Psoas muscle (tissue), 8 donors: ENCODE measurements around the gene PYGO2. TPM values are rescaled to one million over a fixed set of nuclear protein-coding genes. Genes with fewer than 3 reads are reported as not detected.
A peak's percentile ranks its signal among the peaks of the same experiment; 100 is the strongest.

ENCODE experiments used
- ATAC-seq, 4 donors: fragments of 200-7000 bp; cut with Tn5 transposase; one replicate each; pipeline ENCODE4 v1.9.1; 2020; ENCODE audit warnings: moderate library complexity in 3 of 4, mild to moderate bottlenecking in 2 of 4
- DNase-seq, 2 donors: peaks; one replicate each; pipeline ENCODE4 v3.0.0-alpha.2; 2020
- H3K27ac ChIP-seq: fragments of 200-600 bp; one replicate; pipeline ENCODE4 v1.8.0; 2022
- H3K27me3 ChIP-seq, 3 donors: fragments of 200-600 bp in 1 of 3; one replicate each; pipeline versions ENCODE4 v1.6.1 to v1.8.0; 2013 to 2022; ENCODE audit warnings: low read length in 2 of 3, mild to moderate bottlenecking in 2 of 3, moderate library complexity in 1 of 3; ENCODE audit not compliant: insufficient read depth in 3 of 3
- H3K36me3 ChIP-seq, 2 donors: fragments of 200-600 bp in 1 of 2; one replicate each; pipeline versions ENCODE4 v1.6.1 to v1.8.0; 2013 to 2022; ENCODE audit warnings: low read depth in 1 of 2, mild to moderate bottlenecking in 1 of 2, moderate library complexity in 1 of 2; ENCODE audit not compliant: insufficient read depth in 1 of 2
- H3K4me1 ChIP-seq: fragments of 200-600 bp; one replicate; pipeline ENCODE4 v1.8.0; 2022
- H3K4me3 ChIP-seq: fragments of 200-600 bp; one replicate; pipeline ENCODE4 v1.8.0; 2022; ENCODE audit warnings: mild to moderate bottlenecking
- H3K9me3 ChIP-seq: fragments of 200-600 bp; one replicate; pipeline ENCODE4 v1.8.0; 2022
- CTCF ChIP-seq: fragments of 200-600 bp; IDR thresholded peaks from one replicate; pipeline ENCODE4 v1.8.0; 2022; ENCODE audit warnings: antibody characterized with exemption
- WGBS, 3 donors: extraction: QIAGEN DNeasy Blood & Tissue Kit; methylation state at CpG; one replicate each; pipeline versions ENCODE4 v1.1.6 to v1.1.7; 2013; 5-methylcytosine and 5-hydroxymethylcytosine counted together
- intact Hi-C, 2 donors: fragments of 100-400 bp; cut with DNase I; formaldehyde crosslinking; loops; one replicate each; pipeline versions ENCODE4 v1.11.0 to v1.14.2; 2022
- long read RNA-seq, 2 donors: library from polyadenylated mRNA; unstranded; transcript quantifications; one replicate each; pipeline ENCODE4 v2.0.0, GENCODE V29; 2021
- polyA plus RNA-seq, 3 donors: library from polyadenylated mRNA; stranded (reverse); fragments of 200-250 nt; gene quantifications; one replicate each; pipeline ENCODE4 v1.2.3, GENCODE V29; 2013
- total RNA-seq, 4 donors: library from RNA; stranded (reverse); fragmentation: NEBNext Ultra II Directional in 2 of 4; extraction: Animal tissue kit (Norgen Biotek cat#: 25700) in 2 of 4; gene quantifications; one replicate each; pipeline versions ENCODE4 v1.2.1 to v1.2.4, GENCODE V29; 2021 to 2023
- donor health status: healthy with polysubstance abuse.
- donor health status: DM: no; HTN: no; CAD: no; lungs with moderate emphysema.
- donor health status: Bipolar disorder and iron deficiency.
- donor health status: healthy.
- donor health status: DM: yes; HTN: yes; CAD: no.
- donor health status: DM: no; HTN: no; CAD: no.
- donor health status: DM: no; HTN: no; CAD: no.
- donor health status: DM: yes; HTN: yes; CAD: no.

The PYGO2 gene
- total RNA-seq (10 to 100 TPM; 14.5 to 23.0 (median 17.4) TPM), polyA plus RNA-seq (10 to 100 TPM; 13.1 to 24.0 (median 14.5) TPM)
- long read RNA-seq, donor 1, transcript PYGO2-202 (3 exons, 3,146 nt): major isoform, 9 of 17 reads
- long read RNA-seq, donor 1, partial matches to known transcripts: 0 of 17 reads
- long read RNA-seq, donor 1, other reads (novel, unspliced or antisense): 8 of 17 reads
- long read RNA-seq, donor 2, transcript PYGO2-202 (3 exons, 3,146 nt): major isoform, 25 of 46 reads
- long read RNA-seq, donor 2, partial matches to known transcripts: 0 of 46 reads
- long read RNA-seq, donor 2, other reads (novel, unspliced or antisense): 21 of 46 reads

DNA sequence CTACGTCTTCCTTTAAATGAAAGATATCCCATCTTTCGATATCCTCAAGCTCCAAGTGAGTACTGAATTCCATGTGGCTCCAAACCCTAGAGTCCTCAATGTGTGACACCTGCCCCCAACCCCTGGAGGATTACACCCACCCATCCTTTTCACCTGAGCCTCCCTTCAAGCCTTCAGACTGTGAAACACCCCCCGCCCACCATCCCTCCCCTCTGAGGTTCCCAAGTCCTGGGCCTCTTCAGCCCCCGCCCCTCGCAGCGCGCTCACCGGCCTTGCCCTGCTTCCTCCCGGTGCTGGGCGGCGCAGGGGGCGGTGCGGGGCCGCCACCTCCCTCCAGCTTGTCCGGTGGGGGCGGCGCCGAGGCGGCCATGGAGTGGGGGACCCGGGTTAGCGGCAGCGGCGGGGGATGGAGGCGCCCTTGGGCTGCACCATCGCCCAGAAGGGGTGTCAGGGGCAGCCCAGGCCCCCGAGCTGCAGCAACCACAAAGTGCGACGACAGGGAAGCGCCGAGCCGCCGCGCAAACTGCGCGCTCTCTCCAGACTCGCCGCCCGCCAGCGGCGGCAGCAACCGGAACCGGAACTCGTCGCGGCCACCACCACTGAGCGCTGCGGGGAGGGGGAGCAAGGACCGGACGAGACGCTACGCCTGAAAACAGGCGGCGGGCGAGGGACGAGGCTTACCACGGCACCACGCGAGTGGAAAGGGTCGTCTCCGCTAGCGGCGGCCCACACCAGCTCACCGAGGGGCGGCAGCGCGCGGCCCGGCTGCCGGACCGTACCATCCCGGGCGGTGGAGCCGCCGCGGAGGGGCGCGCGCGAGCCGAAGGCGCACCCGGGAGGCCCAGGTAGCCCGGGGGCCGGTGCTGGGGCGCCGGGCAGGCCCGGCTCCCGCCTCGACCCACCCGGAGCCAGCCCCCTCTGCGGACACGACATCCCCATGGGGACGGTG, at the start of gene PYGO2:
PYGO2 (minus strand) TSS at position 576 of the 949 bp plus-strand sequence; CDS start at position 370, 206 bp downstream.
- Histone ChIP-seq H3K36me3 (peaks cover 0 to 56% of the 10 kb centered on the region in 2 donors), H3K9me3 (no peaks in the 10 kb centered on the region), H3K27ac (peak within 1 kb of the TSS; percentile 93), H3K4me1 (peaks cover 30% of the 10 kb centered on the region), H3K4me3 (peak within 1 kb of the TSS; percentile 76), H3K27me3 (no peaks in the 10 kb centered on the region)
- 0% methylated on average over 57 to 93 of the region's 93 CpGs for WGBS, 3 donors
- intact Hi-C loops: loop anchor here (2.0 to 5.0 kb wide), 2 partner anchors 41 to 55 kb away; partner anchors contain the start of gene ZBTB7B (in 1 of the 2)
- peak; percentile 82 to 86 (median 83) for ATAC-seq
- peak; percentile 84 to 90 for DNase-seq
- peak; percentile 72 for TF ChIP-seq CTCF

- peak overlapping the region; percentile 23 for H3K27ac ChIP-seq
- H3K9me3 ChIP-seq: no peaks in the 10 kb centered on the region
- no peak for TF ChIP-seq CTCF
- H3K4me3 ChIP-seq: no peak overlapping the region
- peaks cover 0 to 22% of the 10 kb centered on the region in 2 donors for H3K36me3 ChIP-seq
- intact Hi-C loops: loop anchor here in 1 of 2 donors (5.0 kb wide), 1 partner anchor 39 kb away; the partner anchor contains the start of genes CKS1B and SHC1
- DNase-seq (no peak), ATAC-seq (no peak)
- 53 to 68% (median 62%) methylated on average over 5 of the region's 5 CpGs for WGBS, 3 donors
- H3K4me1 ChIP-seq: peaks cover 52% of the 10 kb centered on the region
- no peaks in the 10 kb centered on the region for H3K27me3 ChIP-seq
Measured at GRCh38 chr1:155011004-155011416, 49.4 kb upstream of the PYGO2 start.

DNA sequence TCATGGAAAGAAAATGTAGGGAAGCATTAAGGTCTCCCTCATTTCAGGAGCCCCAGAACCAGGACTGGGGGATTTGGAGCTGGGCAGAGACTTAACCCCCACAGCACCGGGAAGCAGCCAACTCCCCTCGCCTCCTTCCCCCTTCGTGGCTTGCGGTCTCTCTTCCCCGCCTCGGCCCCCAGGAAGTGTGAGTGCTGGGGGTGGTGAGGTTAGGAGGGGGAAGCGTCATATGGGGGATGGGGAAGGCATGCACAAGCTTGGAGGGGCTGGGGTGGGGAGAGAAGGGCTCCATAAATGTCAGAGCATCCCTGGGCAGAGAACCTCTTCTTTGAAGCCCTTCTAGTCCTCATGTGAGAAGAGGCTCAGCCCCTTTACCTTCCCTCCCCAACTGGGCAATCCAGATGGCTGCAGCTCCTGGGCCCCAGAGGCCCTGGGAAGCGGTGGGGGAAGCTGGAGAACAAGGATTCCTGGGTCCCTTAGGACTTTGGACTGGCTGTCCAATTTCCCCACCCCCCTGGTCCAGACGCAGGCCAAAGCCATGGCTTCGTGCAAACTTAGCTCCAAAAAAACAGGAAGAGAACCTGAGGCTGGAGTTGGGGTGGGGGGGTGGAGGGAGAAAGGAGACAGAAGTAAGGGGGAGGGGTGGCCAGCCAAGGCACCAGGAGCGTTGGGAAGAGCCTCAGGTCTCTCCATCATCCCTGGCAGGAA, 48.8 kb upstream of the PYGO2 start:
- peaks cover 0 to 16% of the 10 kb centered on the region in 2 donors for H3K36me3 ChIP-seq
- DNase-seq (no peak), ATAC-seq (no peak)
- intact Hi-C loops: loop anchor here in 1 of 2 donors (5.0 kb wide), 1 partner anchor 38 kb away; the partner anchor contains the start of genes CKS1B and SHC1
- peaks cover 58% of the 10 kb centered on the region for H3K4me1 ChIP-seq
- no peak for TF ChIP-seq CTCF
- H3K4me3 ChIP-seq: peak overlapping the region; percentile 62
- H3K27ac ChIP-seq: peak overlapping the region; percentile 94
- H3K9me3 ChIP-seq: no peaks in the 10 kb centered on the region
- 52 to 74% (median 64%) methylated on average over 10 to 11 of the region's 11 CpGs for WGBS, 3 donors
- H3K27me3 ChIP-seq: no peaks in the 10 kb centered on the region

DNA sequence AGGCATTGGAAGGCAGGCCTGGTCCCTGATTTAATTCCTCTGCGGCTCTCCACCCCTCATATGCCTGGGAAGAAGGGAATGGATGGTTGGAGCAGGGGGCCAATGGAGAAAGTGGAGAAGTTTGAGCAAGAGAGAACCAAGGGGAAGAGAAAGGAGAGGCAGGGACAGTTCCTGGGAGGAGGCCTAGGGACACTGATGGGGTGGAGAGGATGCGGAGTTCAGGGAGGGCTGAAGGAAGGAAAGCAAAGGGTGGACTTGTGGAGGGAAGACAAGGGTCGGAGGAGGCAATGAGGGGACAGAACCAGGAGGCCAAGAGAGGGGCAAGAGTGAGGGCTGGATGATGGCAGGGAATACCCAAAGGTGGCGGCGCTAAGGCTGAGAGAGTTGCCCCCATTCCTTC, 48.2 kb upstream of the PYGO2 start:
- DNase-seq: no peak
- TF ChIP-seq CTCF: no peak
- Histone ChIP-seq H3K4me1 (peaks cover 64% of the 10 kb centered on the region), H3K27ac (peak overlapping the region; percentile 94), H3K36me3 (peaks cover 0 to 10% of the 10 kb centered on the region in 2 donors), H3K27me3 (no peaks in the 10 kb centered on the region), H3K4me3 (peak overlapping the region; percentile 62), H3K9me3 (no peaks in the 10 kb centered on the region)
- intact Hi-C loops: loop anchor here (2.0 to 5.0 kb wide), 2 partner anchors 35 to 37 kb away; partner anchors contain the start of genes CKS1B (in 1 of the 2) and SHC1 (in 1 of the 2)
- 88 to 95% (median 90%) methylated on average over 5 of the region's 5 CpGs for WGBS, 3 donors
- ATAC-seq: no peak
